GM23338 (cell line): ENCODE measurements around the gene PSPC1. TPM values are rescaled to one million over a fixed set of nuclear protein-coding genes. Genes with fewer than 3 reads are reported as not detected.

Experiments used
- ATAC-seq: fragments of 200-7000 bp; cut with Tn5 transposase; 3 replicates; pipeline ENCODE4 v1.9.1; 2020
- DNase-seq: peaks from one replicate; pipeline ENCODE4 v3.0.0-alpha.2; 2015; ENCODE audit warnings: low spot score
- H2AFZ ChIP-seq: fragments of 200-600 bp; sonication (generic); 2 replicates; pipeline ENCODE4 v1.8.0; 2016; ENCODE audit warnings: antibody characterized with exemption, mild to moderate bottlenecking, moderate library complexity
- H3F3A ChIP-seq: fragments of 200-600 bp; sonication (generic); replicated peaks from 2 replicates; pipeline ENCODE4 v1.8.0; 2017; ENCODE audit warnings: antibody characterized with exemption, mixed run types, low read depth
- H3K27ac ChIP-seq: fragments of 200-600 bp; sonication (generic); 2 replicates; pipeline ENCODE4 v1.6.1; 2016; ENCODE audit warnings: low read depth
- H3K27me3 ChIP-seq: fragments of 200-600 bp; sonication (generic); 2 replicates; pipeline ENCODE4 v1.8.0; 2016; ENCODE audit warnings: mild to moderate bottlenecking, mixed run types, moderate library complexity; ENCODE audit not compliant: insufficient read depth
- H3K36me3 ChIP-seq: fragments of 200-600 bp; sonication (generic); 2 replicates; pipeline ENCODE4 v1.8.0; 2016; ENCODE audit warnings: mild to moderate bottlenecking; ENCODE audit not compliant: insufficient read depth
- H3K4me1 ChIP-seq: fragments of 200-600 bp; sonication (generic); 2 replicates; pipeline ENCODE4 v1.8.0; 2016; ENCODE audit warnings: mild to moderate bottlenecking, moderate library complexity; ENCODE audit not compliant: insufficient read depth
- H3K4me2 ChIP-seq: fragments of 200-600 bp; sonication (generic); 2 replicates; pipeline ENCODE4 v1.7.1; 2017; ENCODE audit warnings: mixed run types
- H3K4me3 ChIP-seq: fragments of 200-600 bp; sonication (generic); 2 replicates; pipeline ENCODE4 v1.6.1; 2016; ENCODE audit warnings: mixed run types
- H3K79me2 ChIP-seq: fragments of 200-600 bp; sonication (generic); replicated peaks from 2 replicates; pipeline ENCODE4 v1.8.0; 2017; ENCODE audit warnings: mild to moderate bottlenecking; ENCODE audit not compliant: insufficient read depth
- H3K9me2 ChIP-seq: fragments of 200-600 bp; sonication (generic); 2 replicates; pipeline ENCODE4 v1.8.0; 2017; ENCODE audit not compliant: insufficient read depth
- H4K20me1 ChIP-seq: fragments of 200-600 bp; sonication (generic); replicated peaks from 2 replicates; pipeline ENCODE4 v1.8.0; 2017; ENCODE audit warnings: mild to moderate bottlenecking; ENCODE audit not compliant: insufficient read depth
- H3K27ac Mint-ChIP-seq: 2 replicates; pipeline ENCODE4 v1.8.0; 2020; ENCODE audit warnings: inconsistent platforms, mild to moderate bottlenecking, moderate library complexity, mixed read lengths
- H3K27me3 Mint-ChIP-seq: 3 replicates; pipeline ENCODE4 v1.8.0; 2022; ENCODE audit warnings: low read depth, mild to moderate bottlenecking, moderate library complexity, mixed read lengths, inconsistent platforms; ENCODE audit not compliant: insufficient read depth, poor library complexity
- H3K36me3 Mint-ChIP-seq: 3 replicates; pipeline ENCODE4 v1.8.0; 2021; ENCODE audit warnings: low read depth, mild to moderate bottlenecking, inconsistent platforms, moderate library complexity, mixed read lengths
- H3K4me1 Mint-ChIP-seq: 3 replicates; pipeline ENCODE4 v1.8.0; 2020; ENCODE audit warnings: mild to moderate bottlenecking, inconsistent platforms, mixed read lengths
- H3K4me3 Mint-ChIP-seq: 3 replicates; pipeline ENCODE4 v1.8.0; 2021; ENCODE audit warnings: moderate library complexity, mild to moderate bottlenecking, inconsistent platforms, mixed read lengths
- H3K9me3 Mint-ChIP-seq: 3 replicates; pipeline ENCODE4 v1.8.0; 2020; ENCODE audit warnings: moderate library complexity, mild to moderate bottlenecking, inconsistent platforms, mixed read lengths
- EZH2phosphoT487 ChIP-seq: fragments of 200-600 bp; sonication (generic); IDR thresholded peaks from one replicate; pipeline ENCODE4 v1.8.1; 2018; ENCODE audit warnings: antibody characterized with exemption; ENCODE audit not compliant: unreplicated experiment
- NANOG ChIP-seq: IDR thresholded peaks from 2 replicates; pipeline ENCODE4 v1.6.1; 2016; ENCODE audit warnings: antibody characterized with exemption, borderline replicate concordance
- ZNF114 ChIP-seq: fragments of 250-450 bp; sonication (Bioruptor Pico); IDR thresholded peaks from 2 replicates; pipeline ENCODE4 v1.5.0; 2020; ENCODE audit warnings: mild to moderate bottlenecking, moderate library complexity
- polyA plus RNA-seq: library from polyadenylated mRNA; unstranded; fragments of >200 nt; fragmentation: Nextera tagmentation; extraction: Ambion mirVana; gene quantifications from 2 replicates; pipeline ENCODE4 v1.2.1, GENCODE V29; 2016
- total RNA-seq: library from RNA; depleted of rRNA; stranded (reverse); fragments of >200 nt; shearing (Covaris generic); gene quantifications from 2 replicates; pipeline ENCODE4 v1.2.3, GENCODE V29; 2014
- TF ChIP-seq, protein P1 (sequence below), 2 experiments: fragments of 200-600 bp in 1 of 2; sonication (generic) in 1 of 2; conservative IDR thresholded peaks; 2 replicates each; pipeline versions ENCODE4 v1.5.1 to v1.6.1; 2016 to 2017; ENCODE audit warnings: antibody characterized with exemption in 2 of 2, low read depth in 2 of 2, mild to moderate bottlenecking in 2 of 2, moderate library complexity in 1 of 2
- TF ChIP-seq, protein P2 (sequence below): fragments of 250-450 bp; sonication (Bioruptor Pico); IDR thresholded peaks from 2 replicates; pipeline ENCODE4 v1.5.0; 2020; ENCODE audit warnings: mild to moderate bottlenecking, moderate library complexity

PSPC1 gene
- total and polyA plus RNA-seq, 2 experiments from 2014 or later, result 38.2 to 80.2 TPM

DNA sequence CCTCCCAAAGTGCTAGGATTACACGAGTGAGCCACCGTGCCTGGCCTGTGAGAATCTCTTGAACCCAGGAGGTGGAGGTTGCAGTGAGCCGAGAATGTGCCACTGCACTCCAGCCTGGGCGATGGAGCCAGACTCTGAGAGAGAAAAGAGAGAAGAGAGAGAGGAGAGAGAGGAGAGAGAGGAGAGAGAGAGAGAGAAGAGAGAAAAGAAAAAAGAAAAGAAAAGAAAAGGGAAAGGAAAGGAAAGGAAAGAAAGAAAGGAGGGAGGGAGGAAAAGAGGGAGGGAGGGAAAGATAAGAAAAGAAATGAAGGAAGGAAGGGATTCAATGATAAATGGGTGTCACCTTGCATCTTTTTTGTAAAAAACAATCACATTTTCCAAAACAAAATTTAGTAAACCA lies 23.0 kb upstream of the PSPC1 start:
- H3K36me3 Mint-ChIP-seq, result no peaks in the 10 kb centered on the region

More for the DNA sequence above, 23.0 kb upstream of the PSPC1 start:
- no peak for DNase-seq
- Histone ChIP-seq H3K4me3 (no peak overlapping the region), H2AFZ (no peak overlapping the region), H3K36me3 (no peaks in the 10 kb centered on the region), H3K4me2 (no peak overlapping the region), H3K27ac (no peak overlapping the region), H3F3A (no peaks in the 10 kb centered on the region), H4K20me1 (no peaks in the 10 kb centered on the region), H3K27me3 (no peaks in the 10 kb centered on the region), H3K9me2 (no peaks in the 10 kb centered on the region), H3K4me1 (no peaks in the 10 kb centered on the region), H3K79me2 (no peaks in the 10 kb centered on the region)
- ATAC-seq, result no peak
- Mint-ChIP-seq H3K27me3 (no peaks in the 10 kb centered on the region), H3K4me1 (no peaks in the 10 kb centered on the region), H3K9me3 (0 out of 3 replicates have a peak, but pooled peaks cover 3% of the 10 kb centered on the region), H3K27ac (no peak overlapping the region), H3K4me3 (no peak overlapping the region)
- TF ChIP-seq EZH2phosphoT487 (no peak), ZNF114 (CRISPR knock-in tag) (no peak), NANOG (no peak)
- TF ChIP-seq, protein P1, sequence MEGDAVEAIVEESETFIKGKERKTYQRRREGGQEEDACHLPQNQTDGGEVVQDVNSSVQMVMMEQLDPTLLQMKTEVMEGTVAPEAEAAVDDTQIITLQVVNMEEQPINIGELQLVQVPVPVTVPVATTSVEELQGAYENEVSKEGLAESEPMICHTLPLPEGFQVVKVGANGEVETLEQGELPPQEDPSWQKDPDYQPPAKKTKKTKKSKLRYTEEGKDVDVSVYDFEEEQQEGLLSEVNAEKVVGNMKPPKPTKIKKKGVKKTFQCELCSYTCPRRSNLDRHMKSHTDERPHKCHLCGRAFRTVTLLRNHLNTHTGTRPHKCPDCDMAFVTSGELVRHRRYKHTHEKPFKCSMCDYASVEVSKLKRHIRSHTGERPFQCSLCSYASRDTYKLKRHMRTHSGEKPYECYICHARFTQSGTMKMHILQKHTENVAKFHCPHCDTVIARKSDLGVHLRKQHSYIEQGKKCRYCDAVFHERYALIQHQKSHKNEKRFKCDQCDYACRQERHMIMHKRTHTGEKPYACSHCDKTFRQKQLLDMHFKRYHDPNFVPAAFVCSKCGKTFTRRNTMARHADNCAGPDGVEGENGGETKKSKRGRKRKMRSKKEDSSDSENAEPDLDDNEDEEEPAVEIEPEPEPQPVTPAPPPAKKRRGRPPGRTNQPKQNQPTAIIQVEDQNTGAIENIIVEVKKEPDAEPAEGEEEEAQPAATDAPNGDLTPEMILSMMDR (conservative IDR thresholded peaks at IDR 0.05; ENCODE audit: low read depth in 2 of 2), result no peak
- TF ChIP-seq, protein P2, sequence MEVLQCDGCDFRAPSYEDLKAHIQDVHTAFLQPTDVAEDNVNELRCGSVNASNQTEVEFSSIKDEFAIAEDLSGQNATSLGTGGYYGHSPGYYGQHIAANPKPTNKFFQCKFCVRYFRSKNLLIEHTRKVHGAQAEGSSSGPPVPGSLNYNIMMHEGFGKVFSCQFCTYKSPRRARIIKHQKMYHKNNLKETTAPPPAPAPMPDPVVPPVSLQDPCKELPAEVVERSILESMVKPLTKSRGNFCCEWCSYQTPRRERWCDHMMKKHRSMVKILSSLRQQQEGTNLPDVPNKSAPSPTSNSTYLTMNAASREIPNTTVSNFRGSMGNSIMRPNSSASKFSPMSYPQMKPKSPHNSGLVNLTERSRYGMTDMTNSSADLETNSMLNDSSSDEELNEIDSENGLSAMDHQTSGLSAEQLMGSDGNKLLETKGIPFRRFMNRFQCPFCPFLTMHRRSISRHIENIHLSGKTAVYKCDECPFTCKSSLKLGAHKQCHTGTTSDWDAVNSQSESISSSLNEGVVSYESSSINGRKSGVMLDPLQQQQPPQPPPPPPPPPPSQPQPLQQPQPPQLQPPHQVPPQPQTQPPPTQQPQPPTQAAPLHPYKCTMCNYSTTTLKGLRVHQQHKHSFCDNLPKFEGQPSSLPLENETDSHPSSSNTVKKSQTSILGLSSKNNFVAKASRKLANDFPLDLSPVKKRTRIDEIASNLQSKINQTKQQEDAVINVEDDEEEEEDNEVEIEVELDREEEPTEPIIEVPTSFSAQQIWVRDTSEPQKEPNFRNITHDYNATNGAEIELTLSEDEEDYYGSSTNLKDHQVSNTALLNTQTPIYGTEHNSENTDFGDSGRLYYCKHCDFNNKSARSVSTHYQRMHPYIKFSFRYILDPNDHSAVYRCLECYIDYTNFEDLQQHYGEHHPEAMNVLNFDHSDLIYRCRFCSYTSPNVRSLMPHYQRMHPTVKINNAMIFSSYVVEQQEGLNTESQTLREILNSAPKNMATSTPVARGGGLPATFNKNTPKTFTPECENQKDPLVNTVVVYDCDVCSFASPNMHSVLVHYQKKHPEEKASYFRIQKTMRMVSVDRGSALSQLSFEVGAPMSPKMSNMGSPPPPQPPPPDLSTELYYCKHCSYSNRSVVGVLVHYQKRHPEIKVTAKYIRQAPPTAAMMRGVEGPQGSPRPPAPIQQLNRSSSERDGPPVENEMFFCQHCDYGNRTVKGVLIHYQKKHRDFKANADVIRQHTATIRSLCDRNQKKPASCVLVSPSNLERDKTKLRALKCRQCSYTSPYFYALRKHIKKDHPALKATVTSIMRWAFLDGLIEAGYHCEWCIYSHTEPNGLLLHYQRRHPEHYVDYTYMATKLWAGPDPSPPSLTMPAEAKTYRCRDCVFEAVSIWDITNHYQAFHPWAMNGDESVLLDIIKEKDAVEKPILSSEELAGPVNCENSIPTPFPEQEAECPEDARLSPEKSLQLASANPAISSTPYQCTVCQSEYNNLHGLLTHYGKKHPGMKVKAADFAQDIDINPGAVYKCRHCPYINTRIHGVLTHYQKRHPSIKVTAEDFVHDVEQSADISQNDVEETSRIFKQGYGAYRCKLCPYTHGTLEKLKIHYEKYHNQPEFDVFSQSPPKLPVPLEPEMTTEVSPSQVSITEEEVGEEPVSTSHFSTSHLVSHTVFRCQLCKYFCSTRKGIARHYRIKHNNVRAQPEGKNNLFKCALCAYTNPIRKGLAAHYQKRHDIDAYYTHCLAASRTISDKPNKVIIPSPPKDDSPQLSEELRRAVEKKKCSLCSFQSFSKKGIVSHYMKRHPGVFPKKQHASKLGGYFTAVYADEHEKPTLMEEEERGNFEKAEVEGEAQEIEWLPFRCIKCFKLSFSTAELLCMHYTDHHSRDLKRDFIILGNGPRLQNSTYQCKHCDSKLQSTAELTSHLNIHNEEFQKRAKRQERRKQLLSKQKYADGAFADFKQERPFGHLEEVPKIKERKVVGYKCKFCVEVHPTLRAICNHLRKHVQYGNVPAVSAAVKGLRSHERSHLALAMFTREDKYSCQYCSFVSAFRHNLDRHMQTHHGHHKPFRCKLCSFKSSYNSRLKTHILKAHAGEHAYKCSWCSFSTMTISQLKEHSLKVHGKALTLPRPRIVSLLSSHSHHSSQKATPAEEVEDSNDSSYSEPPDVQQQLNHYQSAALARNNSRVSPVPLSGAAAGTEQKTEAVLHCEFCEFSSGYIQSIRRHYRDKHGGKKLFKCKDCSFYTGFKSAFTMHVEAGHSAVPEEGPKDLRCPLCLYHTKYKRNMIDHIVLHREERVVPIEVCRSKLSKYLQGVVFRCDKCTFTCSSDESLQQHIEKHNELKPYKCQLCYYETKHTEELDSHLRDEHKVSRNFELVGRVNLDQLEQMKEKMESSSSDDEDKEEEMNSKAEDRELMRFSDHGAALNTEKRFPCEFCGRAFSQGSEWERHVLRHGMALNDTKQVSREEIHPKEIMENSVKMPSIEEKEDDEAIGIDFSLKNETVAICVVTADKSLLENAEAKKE, result no peak
